HCT116 (cell line): ENCODE results near the gene PNPLA8. TPM values are rescaled to one million over a fixed set of nuclear protein-coding genes. Genes with fewer than 3 reads are reported as not detected.

Source experiments
- ATAC-seq: fragments of 200-7000 bp; cut with Tn5 transposase; 2 replicates; pipeline ENCODE4 v1.9.1; 2020; ENCODE audit warnings: mild to moderate bottlenecking, moderate library complexity
- BruUV-seq: library from RNA; stranded (reverse); fragments of 400-500 nt; replicated peaks from 2 replicates; lab custom pipeline; 2021; lab: Mats Ljungman, UMichigan
- CTCF ChIA-PET: fragments of 300-600 bp; sonication (Branson Sonifier 250); formaldehyde crosslinking; loops from one replicate; lab custom pipeline; 2021; ENCODE audit warnings: antibody characterized with exemption; lab: Charles Lee
- POLR2A ChIA-PET: fragments of 300-600, 350-600 bp; sonication (Branson Sonifier 250); formaldehyde crosslinking; loops from one replicate; lab custom pipeline; 2021; ENCODE audit warnings: antibody characterized with exemption; lab: Charles Lee
- RAD21 ChIA-PET, 2 experiments: fragments of 300-600 bp; sonication (Branson Sonifier 250); formaldehyde crosslinking; loops; one replicate each; lab custom pipeline; 2023; ENCODE audit warnings: low total read pairs in 2 of 2; ENCODE audit not compliant: uncharacterized antibody in 2 of 2, unreplicated experiment in 2 of 2, low non-redundant PET in 1 of 2; lab: Charles Lee
- DNase-seq: peaks from one replicate; pipeline ENCODE4 v3.0.0-alpha.2; 2010; ENCODE audit warnings: low read depth, low spot score
- H2AFZ ChIP-seq: fragments of 200-600 bp; shearing (Covaris generic), sonication (generic); 2 replicates; pipeline ENCODE4 v1.6.1; 2017; ENCODE audit warnings: low read depth, mixed run types, mixed read lengths, antibody characterized with exemption, low read length; ENCODE audit not compliant: poor library complexity, severe bottlenecking
- H3K27ac ChIP-seq: 2 replicates; pipeline ENCODE4 v1.5.1; 2012; ENCODE audit warnings: low read depth, low read length
- H3K27me3 ChIP-seq: fragments of 200-600 bp; sonication (generic); 2 replicates; pipeline ENCODE4 v1.6.1; 2016; ENCODE audit warnings: mixed run types, low read length, mixed read lengths; ENCODE audit not compliant: insufficient read depth
- H3K36me3 ChIP-seq, 2 experiments: fragments of 200-500 bp in 1 of 2; fragments of 200-600 bp in 1 of 2; sonication (Bioruptor generic) in 1 of 2; sonication (generic) in 1 of 2; 2 replicates each; pipeline versions ENCODE4 v1.5.1 to v1.6.1; 2014 to 2016; ENCODE audit warnings: low read length in 2 of 2, inconsistent platforms in 1 of 2, mixed read lengths in 1 of 2, mixed run types in 1 of 2; ENCODE audit not compliant: insufficient read depth in 2 of 2, control insufficient read depth in 1 of 2
- H3K4me1 ChIP-seq, 2 experiments: fragments of 200-600 bp in 1 of 2; sonication (generic) in 1 of 2; 2 replicates each; pipeline versions ENCODE4 v1.5.1 to v1.6.1; 2012 to 2017; ENCODE audit warnings: low read length in 2 of 2, inconsistent platforms in 1 of 2, mild to moderate bottlenecking in 1 of 2, mixed read lengths in 1 of 2, mixed run types in 1 of 2, moderate library complexity in 1 of 2; ENCODE audit not compliant: insufficient read depth in 2 of 2, control insufficient read depth in 1 of 2
- H3K4me2 ChIP-seq: fragments of 200-600 bp; sonication (generic); 2 replicates; pipeline ENCODE4 v1.6.1; 2017; ENCODE audit warnings: mixed run types, low read length, mixed read lengths
- H3K4me3 ChIP-seq, 2 experiments: fragments of 200-600 bp in 1 of 2; sonication (generic) in 1 of 2; replicated peaks in 1 of 2; 2 replicates each; pipeline ENCODE4 v1.5.1; 2011 to 2016; ENCODE audit warnings: low read length in 2 of 2, control low read depth in 1 of 2, low read depth in 1 of 2, mild to moderate bottlenecking in 1 of 2, mixed read lengths in 1 of 2, mixed run types in 1 of 2
- H3K79me2 ChIP-seq: fragments of 200-600 bp; sonication (generic); 2 replicates; pipeline ENCODE4 v1.6.1; 2017; ENCODE audit warnings: mild to moderate bottlenecking, mixed run types, low read length, moderate library complexity, mixed read lengths; ENCODE audit not compliant: insufficient read depth
- H3K9ac ChIP-seq: fragments of 200-600 bp; sonication (generic); 2 replicates; pipeline ENCODE4 v1.6.1; 2016; ENCODE audit warnings: low read length, mixed read lengths
- H3K9me2 ChIP-seq: fragments of 200-600 bp; sonication (generic), shearing (Covaris generic); 2 replicates; pipeline ENCODE4 v1.6.1; 2017; ENCODE audit warnings: mixed run types, mild to moderate bottlenecking, moderate library complexity; ENCODE audit not compliant: insufficient read depth
- H3K9me3 ChIP-seq, 2 experiments: fragments of 200-500 bp in 1 of 2; fragments of 200-600 bp in 1 of 2; sonication (Bioruptor generic) in 1 of 2; sonication (generic) in 1 of 2; 2 replicates each; pipeline ENCODE4 v1.6.1; 2014 to 2017; ENCODE audit warnings: low read length in 2 of 2, mixed read lengths in 2 of 2, inconsistent platforms in 1 of 2, low read depth in 1 of 2, mild to moderate bottlenecking in 1 of 2, mixed run types in 1 of 2, moderate library complexity in 1 of 2; ENCODE audit not compliant: control insufficient read depth in 1 of 2, insufficient read depth in 1 of 2
- H4K20me1 ChIP-seq: fragments of 200-600 bp; sonication (generic), shearing (Covaris generic); 2 replicates; pipeline ENCODE4 v1.6.1; 2017; ENCODE audit warnings: mixed run types, mild to moderate bottlenecking, moderate library complexity; ENCODE audit not compliant: insufficient read depth
- CBX3 ChIP-seq: IDR thresholded peaks from 2 replicates; pipeline ENCODE4 v1.6.1; 2012; ENCODE audit warnings: low read depth
- CEBPB ChIP-seq: IDR thresholded peaks from 2 replicates; pipeline ENCODE4 v1.6.1; 2012; ENCODE audit warnings: low read depth
- EGR1 ChIP-seq: IDR thresholded peaks from 2 replicates; pipeline ENCODE4 v1.6.1; 2012; ENCODE audit warnings: low read depth
- EZH2phosphoT487 ChIP-seq: fragments of 200-600 bp; IDR thresholded peaks from 2 replicates; pipeline ENCODE4 v1.6.1; 2018; ENCODE audit warnings: antibody characterized with exemption, borderline replicate concordance
- JUND ChIP-seq: IDR thresholded peaks from 2 replicates; pipeline ENCODE4 v1.6.1; 2012
- POLR2A ChIP-seq: IDR thresholded peaks from 2 replicates; pipeline ENCODE4 v1.7.0; 2011; ENCODE audit warnings: borderline replicate concordance; ENCODE audit not compliant: insufficient read depth, insufficient read length; ENCODE audit errors: extremely low read depth
- POLR2AphosphoS5 ChIP-seq: IDR thresholded peaks from 2 replicates; pipeline ENCODE4 v1.6.1; 2011; ENCODE audit warnings: mild to moderate bottlenecking, low read depth, low read length, moderate library complexity
- RAD21 ChIP-seq: IDR thresholded peaks from 2 replicates; pipeline ENCODE4 v1.6.1; 2012; ENCODE audit warnings: low read depth, mild to moderate bottlenecking
- SIN3A ChIP-seq: IDR thresholded peaks from 2 replicates; pipeline ENCODE4 v1.6.1; 2012; ENCODE audit warnings: low read depth
- SP1 ChIP-seq: IDR thresholded peaks from 2 replicates; pipeline ENCODE4 v1.6.1; 2012; ENCODE audit warnings: low read depth
- SRF ChIP-seq: IDR thresholded peaks from 2 replicates; pipeline ENCODE4 v1.6.1; 2012; ENCODE audit warnings: low read depth
- YY1 ChIP-seq: IDR thresholded peaks from 2 replicates; pipeline ENCODE4 v1.6.1; 2011; ENCODE audit warnings: low read length, low read depth, moderate library complexity, mild to moderate bottlenecking; ENCODE audit not compliant: insufficient replicate concordance; ENCODE audit errors: extremely low read depth
- ZFX ChIP-seq: fragments of 450-650 bp; IDR thresholded peaks from 2 replicates; pipeline ENCODE4 v1.6.1; 2017
- ZNF274 ChIP-seq: fragments of 200-500 bp; sonication (Bioruptor generic); IDR thresholded peaks from 2 replicates; pipeline ENCODE4 v1.6.1; 2014; ENCODE audit warnings: mild to moderate bottlenecking, low read depth, low read length, inconsistent platforms
- intact Hi-C: fragments of 100-400 bp; cut with micrococcal nuclease; formaldehyde crosslinking; loops from 2 replicates; pipeline ENCODE4 v1.10.0; 2022
- total RNA-seq: library from RNA; stranded (reverse); gene quantifications from one replicate; pipeline ENCODE4 v1.2.1, GENCODE V29; 2021; ENCODE audit not compliant: unreplicated experiment
- TF ChIP-seq, protein P1 (sequence below), 3 experiments: fragments of 200-600 bp in 1 of 3; sonication (generic) in 1 of 3; IDR thresholded peaks in 2 of 3; conservative IDR thresholded peaks in 1 of 3; 2 replicates each; pipeline ENCODE4 v1.5.1; 2012 to 2017; ENCODE audit warnings: low read depth in 2 of 3, low read length in 2 of 3, antibody characterized with exemption in 1 of 3, borderline replicate concordance in 1 of 3, control low read depth in 1 of 3, mild to moderate bottlenecking in 1 of 3, mixed read lengths in 1 of 3, mixed run types in 1 of 3, moderate library complexity in 1 of 3; ENCODE audit not compliant: insufficient read depth in 1 of 3
- TF ChIP-seq, protein P2 (sequence below): IDR thresholded peaks from 2 replicates; pipeline ENCODE4 v1.6.1; 2012
- TF ChIP-seq, protein P3 (sequence below): IDR thresholded peaks from 2 replicates; pipeline ENCODE4 v1.6.1; 2011; ENCODE audit warnings: mild to moderate bottlenecking, low read length, moderate library complexity; ENCODE audit not compliant: insufficient replicate concordance; ENCODE audit errors: extremely low read depth

The PNPLA8 gene
- total RNA-seq, 1 experiment from 2014 or later = 12.9 TPM

DNA sequence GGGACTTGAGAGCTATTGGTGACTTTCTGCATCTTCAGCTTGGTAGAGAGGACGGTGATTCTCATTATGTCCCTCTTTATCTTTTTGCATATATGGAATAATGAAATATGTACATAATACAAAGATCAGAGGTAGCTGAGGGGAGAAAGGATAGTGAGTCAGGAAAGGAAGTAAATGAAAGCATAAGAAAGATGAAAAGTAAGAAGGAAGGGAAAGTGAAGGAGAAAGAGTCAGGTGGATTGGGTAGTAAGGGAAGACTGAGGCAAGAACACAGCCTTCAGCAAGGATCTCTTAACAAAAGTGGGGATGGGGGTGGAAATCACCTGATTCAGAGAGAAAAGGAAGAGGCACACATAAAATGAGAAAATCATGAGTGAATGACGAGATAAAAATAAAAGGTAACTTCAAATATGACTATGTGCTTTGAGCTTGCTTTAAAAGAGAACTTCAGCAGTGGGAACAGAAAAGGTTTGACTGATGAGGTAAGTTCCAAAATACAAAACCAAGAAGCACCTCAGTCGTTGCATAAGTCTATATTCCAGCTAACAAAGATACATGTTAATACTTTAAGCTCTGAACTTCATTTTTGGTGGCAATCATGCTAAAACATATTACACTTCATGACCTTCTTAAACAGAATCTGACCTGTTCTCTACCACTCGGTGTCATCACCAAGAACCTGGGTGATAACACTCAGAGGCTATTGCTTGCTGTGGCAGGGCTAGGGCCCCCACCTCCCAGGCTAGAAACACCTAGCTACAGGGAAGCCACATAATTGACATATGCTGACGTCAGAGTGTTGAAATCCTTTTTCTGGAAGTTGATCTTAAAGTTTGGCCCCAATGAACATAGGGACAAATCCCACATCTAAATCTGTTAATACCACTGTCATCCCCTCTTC, 102.6 kb downstream of the PNPLA8 start:
- Histone ChIP-seq H4K20me1 (no peaks in the 10 kb centered on the region), H3K36me3 (no peaks in the 10 kb centered on the region), H3K27me3 (peaks cover 8% of the 10 kb centered on the region; the same call in 1 of the 2 replicates), H3K27ac (no peak overlapping the region), H3K79me2 (no peaks in the 10 kb centered on the region), H2AFZ (no peak overlapping the region), H3K4me1 (no peaks in the 10 kb centered on the region), H3K9me2 (no peaks in the 10 kb centered on the region), H3K9ac (no peak overlapping the region), H3K9me3 (no peaks in the 10 kb centered on the region), H3K4me3 (no peak overlapping the region), H3K4me2 (no peak overlapping the region)
- intact Hi-C loops = no loop called here
- ChIA-PET RAD21 (no interaction called here), CTCF (no interaction called here), POLR2A (no interaction called here)
- ATAC-seq = no peak
- TF ChIP-seq ZNF274 (no peak), RAD21 (no peak), SRF (no peak), CBX3 (no peak), EZH2phosphoT487 (no peak)
- DNase-seq = no peak
- BruUV-seq = no TSS peak

DNA sequence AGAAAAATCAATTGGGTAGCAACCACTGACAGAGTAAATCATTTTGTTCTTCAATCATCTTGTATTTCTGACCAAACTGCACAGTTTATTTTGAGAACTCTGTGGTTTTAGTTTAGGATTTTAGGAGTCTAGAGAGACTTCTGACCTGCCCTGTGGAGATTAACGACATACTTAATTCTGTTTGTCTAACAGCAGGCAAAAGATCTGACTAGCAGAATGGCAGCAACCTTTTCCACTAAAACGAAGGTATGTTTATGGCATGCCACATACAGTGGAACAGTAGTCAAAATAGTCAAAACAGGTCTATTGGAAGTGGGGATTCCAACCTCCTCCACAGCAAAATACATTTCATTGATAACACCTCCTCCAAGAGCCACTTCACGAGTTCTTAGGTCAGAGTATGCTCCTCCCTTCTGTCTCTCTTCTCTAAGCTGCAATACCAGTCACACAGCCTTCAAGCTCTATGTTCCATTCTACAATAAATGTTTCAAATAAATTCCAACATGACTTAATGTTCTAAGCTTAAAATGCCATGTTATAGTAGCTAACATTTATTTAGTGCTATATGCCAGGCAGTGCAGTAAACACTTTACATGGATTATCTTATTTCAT, 104.1 kb downstream of the PNPLA8 start:
- Histone ChIP-seq H3K9ac (no peak overlapping the region), H3K9me3 (no peaks in the 10 kb centered on the region), H3K9me2 (no peaks in the 10 kb centered on the region; the same call in 1 of the 2 replicates), H3K4me1 (no peaks in the 10 kb centered on the region), H3K79me2 (no peaks in the 10 kb centered on the region), H4K20me1 (no peaks in the 10 kb centered on the region), H3K4me3 (no peak overlapping the region), H3K27me3 (peaks cover 8% of the 10 kb centered on the region; the same call in 1 of the 2 replicates), H3K36me3 (no peaks in the 10 kb centered on the region), H3K4me2 (no peak overlapping the region), H3K27ac (no peak overlapping the region), H2AFZ (no peak overlapping the region)
- no peak for ATAC-seq
- RAD21 ChIA-PET = no interaction called here
- POLR2A ChIA-PET = no interaction called here
- intact Hi-C loops = no loop called here
- no peak for DNase-seq
- CTCF ChIA-PET = no interaction called here
- BruUV-seq = no TSS peak
- no peak for TF ChIP-seq SP1
- no peak for TF ChIP-seq SIN3A
- TF ChIP-seq, protein P1, sequence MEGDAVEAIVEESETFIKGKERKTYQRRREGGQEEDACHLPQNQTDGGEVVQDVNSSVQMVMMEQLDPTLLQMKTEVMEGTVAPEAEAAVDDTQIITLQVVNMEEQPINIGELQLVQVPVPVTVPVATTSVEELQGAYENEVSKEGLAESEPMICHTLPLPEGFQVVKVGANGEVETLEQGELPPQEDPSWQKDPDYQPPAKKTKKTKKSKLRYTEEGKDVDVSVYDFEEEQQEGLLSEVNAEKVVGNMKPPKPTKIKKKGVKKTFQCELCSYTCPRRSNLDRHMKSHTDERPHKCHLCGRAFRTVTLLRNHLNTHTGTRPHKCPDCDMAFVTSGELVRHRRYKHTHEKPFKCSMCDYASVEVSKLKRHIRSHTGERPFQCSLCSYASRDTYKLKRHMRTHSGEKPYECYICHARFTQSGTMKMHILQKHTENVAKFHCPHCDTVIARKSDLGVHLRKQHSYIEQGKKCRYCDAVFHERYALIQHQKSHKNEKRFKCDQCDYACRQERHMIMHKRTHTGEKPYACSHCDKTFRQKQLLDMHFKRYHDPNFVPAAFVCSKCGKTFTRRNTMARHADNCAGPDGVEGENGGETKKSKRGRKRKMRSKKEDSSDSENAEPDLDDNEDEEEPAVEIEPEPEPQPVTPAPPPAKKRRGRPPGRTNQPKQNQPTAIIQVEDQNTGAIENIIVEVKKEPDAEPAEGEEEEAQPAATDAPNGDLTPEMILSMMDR (IDR thresholded peaks at IDR 0.05 in 2 of 3, conservative IDR thresholded peaks at IDR 0.05 in 1 of 3; ENCODE audit: borderline replicate concordance in 1 of 3, insufficient read depth in 1 of 3, low read depth in 2 of 3, low read length in 2 of 3) = no peak
- TF ChIP-seq POLR2AphosphoS5 = no peak
- TF ChIP-seq CEBPB = no peak
- no peak for TF ChIP-seq JUND
- TF ChIP-seq ZFX = no peak
- no peak for TF ChIP-seq YY1
- TF ChIP-seq, protein P2, sequence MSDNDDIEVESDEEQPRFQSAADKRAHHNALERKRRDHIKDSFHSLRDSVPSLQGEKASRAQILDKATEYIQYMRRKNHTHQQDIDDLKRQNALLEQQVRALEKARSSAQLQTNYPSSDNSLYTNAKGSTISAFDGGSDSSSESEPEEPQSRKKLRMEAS = no peak
- TF ChIP-seq, protein P3, sequence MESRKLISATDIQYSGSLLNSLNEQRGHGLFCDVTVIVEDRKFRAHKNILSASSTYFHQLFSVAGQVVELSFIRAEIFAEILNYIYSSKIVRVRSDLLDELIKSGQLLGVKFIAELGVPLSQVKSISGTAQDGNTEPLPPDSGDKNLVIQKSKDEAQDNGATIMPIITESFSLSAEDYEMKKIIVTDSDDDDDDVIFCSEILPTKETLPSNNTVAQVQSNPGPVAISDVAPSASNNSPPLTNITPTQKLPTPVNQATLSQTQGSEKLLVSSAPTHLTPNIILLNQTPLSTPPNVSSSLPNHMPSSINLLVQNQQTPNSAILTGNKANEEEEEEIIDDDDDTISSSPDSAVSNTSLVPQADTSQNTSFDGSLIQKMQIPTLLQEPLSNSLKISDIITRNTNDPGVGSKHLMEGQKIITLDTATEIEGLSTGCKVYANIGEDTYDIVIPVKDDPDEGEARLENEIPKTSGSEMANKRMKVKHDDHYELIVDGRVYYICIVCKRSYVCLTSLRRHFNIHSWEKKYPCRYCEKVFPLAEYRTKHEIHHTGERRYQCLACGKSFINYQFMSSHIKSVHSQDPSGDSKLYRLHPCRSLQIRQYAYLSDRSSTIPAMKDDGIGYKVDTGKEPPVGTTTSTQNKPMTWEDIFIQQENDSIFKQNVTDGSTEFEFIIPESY = no peak
- no peak for TF ChIP-seq EGR1
- TF ChIP-seq POLR2A = no peak
